Measurements from ENCODE around the gene C1QTNF12. TPM values are rescaled to one million over a fixed set of nuclear protein-coding genes. Genes with fewer than 3 reads are reported as not detected.

Gene C1QTNF12
- total and polyA plus RNA-seq, 2 experiments from 2014 or later = 3.8 to 6.6 TPM

DNA sequence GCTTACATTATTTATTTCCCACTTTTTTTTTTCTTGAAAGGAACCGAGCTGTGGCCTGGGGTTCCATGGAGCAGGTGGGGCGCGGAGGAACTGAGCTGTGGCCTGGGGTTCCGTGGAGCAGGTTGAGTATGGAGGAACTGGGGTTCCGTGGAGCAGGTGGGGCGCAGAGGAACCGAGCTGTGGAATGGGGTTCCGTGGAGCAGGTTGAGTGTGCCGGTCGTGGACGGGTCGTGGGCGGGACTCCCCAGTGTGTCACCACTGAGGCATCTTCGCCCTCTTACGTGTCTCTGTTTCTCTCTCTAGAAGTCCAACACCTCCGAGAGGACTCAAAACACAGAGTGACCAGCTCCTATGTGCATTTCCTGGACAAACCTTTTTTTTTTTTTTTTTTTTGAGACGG, 32.5 kb upstream of the C1QTNF12 start:
- Histone ChIP-seq H3K4me2 (no peak overlapping the region), H3K27me3 (no peaks in the 10 kb centered on the region), H3K9me3 (ENCODE audit: low read depth) (no peaks in the 10 kb centered on the region), H3K79me2 (no peaks in the 10 kb centered on the region), H3K27ac (no peak overlapping the region), H3K36me3 (replicated peaks; ENCODE audit: insufficient read depth, low read depth) (no peaks in the 10 kb centered on the region), H3K4me1 (ENCODE audit: insufficient read depth) (no peaks in the 10 kb centered on the region), H3K9me2 (replicated peaks; ENCODE audit: insufficient read depth) (no peaks in the 10 kb centered on the region), H3K4me3 (no peak overlapping the region), H4K20me1 (ENCODE audit: insufficient read depth, poor library complexity, severe bottlenecking) (no peaks in the 10 kb centered on the region), H2AFZ (no peak overlapping the region)
- no peak for DNase-seq (ENCODE audit: low spot score)
- TF ChIP-seq EZH2phosphoT487 (IDR thresholded peaks at IDR 0.05; ENCODE audit: low read depth, severe bottlenecking, unreplicated experiment) (no peak), EZH2 (IDR thresholded peaks at IDR 0.05; ENCODE audit: borderline replicate concordance) (no peak)
- TF ChIP-seq, protein P1, sequence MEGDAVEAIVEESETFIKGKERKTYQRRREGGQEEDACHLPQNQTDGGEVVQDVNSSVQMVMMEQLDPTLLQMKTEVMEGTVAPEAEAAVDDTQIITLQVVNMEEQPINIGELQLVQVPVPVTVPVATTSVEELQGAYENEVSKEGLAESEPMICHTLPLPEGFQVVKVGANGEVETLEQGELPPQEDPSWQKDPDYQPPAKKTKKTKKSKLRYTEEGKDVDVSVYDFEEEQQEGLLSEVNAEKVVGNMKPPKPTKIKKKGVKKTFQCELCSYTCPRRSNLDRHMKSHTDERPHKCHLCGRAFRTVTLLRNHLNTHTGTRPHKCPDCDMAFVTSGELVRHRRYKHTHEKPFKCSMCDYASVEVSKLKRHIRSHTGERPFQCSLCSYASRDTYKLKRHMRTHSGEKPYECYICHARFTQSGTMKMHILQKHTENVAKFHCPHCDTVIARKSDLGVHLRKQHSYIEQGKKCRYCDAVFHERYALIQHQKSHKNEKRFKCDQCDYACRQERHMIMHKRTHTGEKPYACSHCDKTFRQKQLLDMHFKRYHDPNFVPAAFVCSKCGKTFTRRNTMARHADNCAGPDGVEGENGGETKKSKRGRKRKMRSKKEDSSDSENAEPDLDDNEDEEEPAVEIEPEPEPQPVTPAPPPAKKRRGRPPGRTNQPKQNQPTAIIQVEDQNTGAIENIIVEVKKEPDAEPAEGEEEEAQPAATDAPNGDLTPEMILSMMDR (IDR thresholded peaks at IDR 0.05; ENCODE audit: poor library complexity) = no peak
- WGBS (ENCODE audit: low lambda C conversion rate, missing lambda C conversion rate) = 89% methylated on average over 16 of the region's 17 CpGs

GRCh38 chr1:1278620-1279019, 32.1 kb upstream of the C1QTNF12 start:
- H4K20me1 ChIP-seq (ENCODE audit: insufficient read depth, poor library complexity, severe bottlenecking) = no peaks in the 10 kb centered on the region
- H3K27me3 ChIP-seq = no peaks in the 10 kb centered on the region
- no peaks in the 10 kb centered on the region for H3K36me3 ChIP-seq (replicated peaks; ENCODE audit: insufficient read depth, low read depth)
- no peak overlapping the region for H3K27ac ChIP-seq
- no peaks in the 10 kb centered on the region for H3K9me2 ChIP-seq (replicated peaks; ENCODE audit: insufficient read depth)
- DNase-seq (ENCODE audit: low spot score) = no peak
- H3K79me2 ChIP-seq = no peaks in the 10 kb centered on the region
- TF ChIP-seq EZH2 (IDR thresholded peaks at IDR 0.05; ENCODE audit: borderline replicate concordance) = no peak
- TF ChIP-seq, protein P1 (IDR thresholded peaks at IDR 0.05; ENCODE audit: poor library complexity) = no peak
- TF ChIP-seq EZH2phosphoT487 (IDR thresholded peaks at IDR 0.05; ENCODE audit: low read depth, severe bottlenecking, unreplicated experiment) = no peak
- WGBS (ENCODE audit: low lambda C conversion rate, missing lambda C conversion rate) = 92% methylated on average over 13 of the region's 13 CpGs
- no peak overlapping the region for H2AFZ ChIP-seq
- no peak overlapping the region for H3K4me3 ChIP-seq
- no peak overlapping the region for H3K4me2 ChIP-seq
- H3K9me3 ChIP-seq (ENCODE audit: low read depth) = no peaks in the 10 kb centered on the region
- H3K4me1 ChIP-seq (ENCODE audit: insufficient read depth) = no peaks in the 10 kb centered on the region

GRCh38 chr1:1275836-1276235, 29.3 kb upstream of the C1QTNF12 start:
- Histone ChIP-seq H3K27ac (no peak overlapping the region), H3K36me3 (replicated peaks; ENCODE audit: insufficient read depth, low read depth) (no peaks in the 10 kb centered on the region), H3K4me3 (no peak overlapping the region), H3K9me2 (replicated peaks; ENCODE audit: insufficient read depth) (no peaks in the 10 kb centered on the region), H4K20me1 (ENCODE audit: insufficient read depth, poor library complexity, severe bottlenecking) (peaks cover 22% of the 10 kb centered on the region), H3K4me1 (ENCODE audit: insufficient read depth) (peaks cover 20% of the 10 kb centered on the region), H3K27me3 (no peaks in the 10 kb centered on the region), H3K79me2 (peaks cover 25% of the 10 kb centered on the region), H3K4me2 (no peak overlapping the region), H2AFZ (no peak overlapping the region), H3K9me3 (ENCODE audit: low read depth) (no peaks in the 10 kb centered on the region)
- no peak for DNase-seq (ENCODE audit: low spot score)
- WGBS (ENCODE audit: low lambda C conversion rate, missing lambda C conversion rate) = 85% methylated on average over 9 of the region's 9 CpGs
- TF ChIP-seq, protein P1 (IDR thresholded peaks at IDR 0.05; ENCODE audit: poor library complexity) = no peak
- TF ChIP-seq EZH2 (IDR thresholded peaks at IDR 0.05; ENCODE audit: borderline replicate concordance) (no peak), EZH2phosphoT487 (IDR thresholded peaks at IDR 0.05; ENCODE audit: low read depth, severe bottlenecking, unreplicated experiment) (no peak)
